ENCODE data around the gene UQCR11. TPM values are rescaled to one million over a fixed set of nuclear protein-coding genes. Genes with fewer than 3 reads are reported as not detected.
"Not testable (repeated sequence)": the region's sequence is repeated elsewhere in the genome, so short reads cannot be mapped to it uniquely, and the experiment has no call there.

Gene UQCR11
- total RNA-seq, 1 donor from 2014 or later: 1,222 TPM

DNA sequence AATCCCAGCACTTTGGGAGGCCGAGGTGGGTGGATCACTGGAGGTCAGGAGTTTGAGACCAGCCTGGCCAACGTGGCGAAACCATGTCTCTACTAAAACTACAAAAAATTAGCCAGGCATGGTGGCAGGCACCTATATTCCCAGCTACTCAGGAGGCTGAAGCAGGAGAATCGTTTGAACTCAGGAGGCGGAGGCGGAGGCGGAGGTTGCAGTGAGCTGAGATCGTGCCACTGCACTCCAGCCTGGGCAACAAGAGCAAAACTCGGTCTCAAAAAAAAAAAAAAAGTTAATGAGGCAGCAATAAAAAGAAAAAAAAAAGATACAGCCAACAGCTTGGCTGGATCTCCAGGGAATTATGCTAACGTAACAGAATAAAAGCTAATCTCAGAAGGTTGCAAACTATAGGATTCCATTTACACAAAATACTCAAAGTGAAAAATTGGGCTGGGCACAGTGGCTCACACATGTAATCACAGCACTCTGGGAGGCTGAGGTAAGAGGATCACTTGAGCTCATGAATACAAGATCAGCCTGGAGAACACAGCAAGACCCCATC lies 35.7 kb upstream of the UQCR11 start:
- ATAC-seq (ENCODE audit: poor library complexity); DNase-seq; intact Hi-C loops (cut with DNase I): not testable (repeated sequence)

DNA sequence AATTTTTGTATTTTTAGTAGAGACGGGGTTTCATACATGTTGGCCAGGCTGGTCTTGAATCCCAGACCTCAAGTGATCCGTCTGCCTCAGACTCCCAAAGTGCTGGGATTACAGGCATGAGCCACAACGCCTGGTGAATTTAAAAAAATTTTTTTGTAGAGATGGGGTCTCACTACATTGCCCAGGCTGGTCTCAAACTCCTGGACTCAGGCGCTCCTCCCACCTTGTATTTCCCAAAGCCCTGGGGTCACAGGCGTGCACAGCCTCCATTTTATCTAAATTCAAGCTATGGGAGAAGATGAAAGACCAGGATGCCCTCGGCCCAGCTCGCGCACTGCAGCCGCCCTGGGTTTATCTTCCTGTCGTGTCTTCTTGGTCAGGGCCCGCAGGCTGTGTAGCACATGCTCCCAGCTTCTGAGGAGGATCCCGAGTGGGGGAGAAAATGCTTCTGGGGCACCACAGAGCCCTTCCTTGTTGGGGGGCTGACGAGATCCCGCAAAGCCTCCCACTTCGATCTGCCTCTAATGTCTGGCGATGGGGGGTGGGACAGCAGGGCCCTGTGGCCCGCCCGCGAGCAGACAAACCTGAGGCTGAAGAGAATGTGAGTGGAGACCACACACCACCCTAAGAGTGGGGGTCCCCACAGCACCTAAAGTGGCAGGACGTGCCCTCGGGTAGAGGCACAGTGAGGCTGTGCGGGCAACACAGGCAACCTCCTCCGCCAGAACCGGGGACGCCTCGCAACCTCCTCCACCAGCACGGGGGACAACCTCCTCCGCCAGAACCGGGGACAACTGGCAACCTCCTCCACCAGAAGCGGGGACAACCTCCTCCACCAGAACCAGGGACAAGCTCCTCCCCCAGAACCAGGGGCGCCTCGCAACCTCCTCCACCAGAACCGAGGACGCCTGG lies 31.3 kb upstream of the UQCR11 start:
- no peak for DNase-seq
- intact Hi-C loops (cut with DNase I): no loop called here
- ATAC-seq (ENCODE audit: poor library complexity): no peak

DNA sequence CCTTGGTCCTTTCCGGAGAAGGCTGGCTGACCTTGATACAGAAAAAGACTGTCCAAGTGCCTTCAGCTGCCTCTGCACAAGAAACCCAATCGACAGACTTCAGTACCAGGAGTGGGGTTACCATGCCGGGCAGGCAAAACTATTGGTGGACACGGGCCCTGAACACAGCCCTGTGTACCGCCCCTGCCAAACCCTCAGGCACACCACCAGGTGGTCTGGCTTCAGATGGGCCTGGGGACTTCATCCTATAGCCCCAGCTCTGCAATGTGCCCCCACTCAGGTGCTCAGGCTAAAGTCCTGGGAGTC lies 29.6 kb upstream of the UQCR11 start:
- no peak for DNase-seq
- intact Hi-C loops (cut with DNase I): no loop called here
- ATAC-seq (ENCODE audit: poor library complexity): no peak

DNA sequence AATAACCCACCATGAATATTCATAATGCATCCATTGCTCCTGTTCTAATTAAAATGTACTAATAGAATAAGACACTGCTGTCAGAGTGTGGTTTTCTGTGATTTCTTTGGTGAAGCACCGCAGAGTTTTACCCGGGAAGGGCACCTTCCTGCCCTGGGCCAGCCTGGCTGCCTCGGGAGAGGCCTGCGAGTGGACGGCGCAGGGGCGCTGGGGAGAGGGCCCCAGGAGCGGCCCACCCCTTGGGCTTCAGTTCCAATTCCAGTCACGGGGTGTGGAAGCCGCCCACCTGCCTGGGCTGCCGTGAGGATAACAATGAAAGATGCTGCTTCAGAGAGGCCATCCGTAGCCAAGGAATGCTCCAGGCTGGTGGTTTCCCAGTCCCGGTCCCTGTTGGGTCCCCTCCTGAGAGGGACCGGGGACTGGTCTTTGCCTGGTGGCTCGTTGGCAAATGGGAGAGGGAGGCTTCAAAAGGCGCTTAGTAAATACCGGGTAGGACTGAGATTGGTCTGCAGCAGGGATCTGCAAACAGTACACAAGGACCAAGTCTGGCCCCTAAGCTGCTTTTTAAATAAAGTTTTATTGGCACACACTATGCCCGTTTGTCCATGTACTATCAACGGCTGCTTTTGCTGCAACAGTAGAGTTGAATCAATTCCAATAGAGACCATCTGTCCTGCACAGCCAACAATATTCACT lies 29.1 kb upstream of the UQCR11 start:
- intact Hi-C loops (cut with DNase I): no loop called here
- ATAC-seq (ENCODE audit: poor library complexity) (no peak), DNase-seq (no peak)

GRCh38 chr19:1633269-1633826 lies 28.1 kb upstream of the UQCR11 start:
- intact Hi-C loops (cut with DNase I): no loop called here
- DNase-seq (no peak), ATAC-seq (ENCODE audit: poor library complexity) (no peak)

GRCh38 chr19:1632462-1633268 lies 27.4 kb upstream of the UQCR11 start:
- DNase-seq: no peak
- intact Hi-C loops (cut with DNase I): no loop called here
- ATAC-seq (ENCODE audit: poor library complexity): no peak

DNA sequence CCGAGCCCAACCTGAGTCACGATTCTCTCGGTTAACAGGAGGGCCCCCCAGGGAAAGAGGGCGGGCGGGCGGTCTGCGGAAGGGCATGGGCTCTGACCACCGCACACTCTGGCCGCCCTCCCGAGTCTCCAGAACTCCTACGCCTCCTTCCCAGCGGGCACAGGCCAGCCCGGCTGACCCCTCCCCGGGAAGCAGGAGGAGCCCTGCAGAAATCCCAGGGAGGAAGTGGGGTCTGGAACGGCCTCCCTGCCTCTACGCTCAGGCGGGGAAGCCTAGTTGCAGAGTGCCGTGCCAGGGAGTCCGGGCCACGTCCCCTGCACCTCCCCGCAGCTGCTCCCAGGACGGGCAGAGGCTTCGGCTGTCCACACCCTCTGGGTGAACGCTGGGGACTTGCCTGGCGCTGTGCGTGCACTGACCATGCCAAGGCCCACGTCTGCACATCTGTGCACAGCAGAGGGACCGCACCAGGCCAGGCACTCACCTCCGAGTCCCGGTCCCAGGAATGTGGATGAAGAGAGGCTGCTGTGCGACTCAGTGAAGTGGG lies 26.4 kb upstream of the UQCR11 start:
- intact Hi-C loops (cut with DNase I): no loop called here
- ATAC-seq (ENCODE audit: poor library complexity) (no peak), DNase-seq (no peak)

GRCh38 chr19:1630811-1631210 lies 25.5 kb upstream of the UQCR11 start:
- no peak for DNase-seq
- intact Hi-C loops (cut with DNase I): no loop called here
- ATAC-seq (ENCODE audit: poor library complexity): no peak

DNA sequence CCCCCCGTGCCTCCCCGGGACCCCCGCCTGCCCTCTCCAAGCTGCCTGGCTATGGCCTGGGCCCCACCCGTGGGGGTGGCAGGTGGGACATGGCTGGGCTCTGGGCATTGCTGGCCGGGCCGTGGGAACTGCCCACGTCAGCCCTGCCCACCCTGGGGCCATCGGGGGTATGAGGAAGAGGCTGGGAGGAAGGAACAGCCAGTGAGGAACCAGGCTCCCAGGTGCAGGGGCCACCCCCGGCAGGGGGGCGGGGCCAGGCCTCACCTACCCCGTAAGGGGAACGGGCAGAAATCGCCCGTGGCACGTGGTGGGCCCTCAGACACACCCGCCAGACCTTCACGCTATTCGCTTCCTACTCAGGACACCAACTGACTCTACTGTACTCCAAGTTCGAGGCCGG lies 24.8 kb upstream of the UQCR11 start:
- intact Hi-C loops (cut with DNase I): no loop called here
- ATAC-seq (ENCODE audit: poor library complexity) (no peak), DNase-seq (no peak)

DNA sequence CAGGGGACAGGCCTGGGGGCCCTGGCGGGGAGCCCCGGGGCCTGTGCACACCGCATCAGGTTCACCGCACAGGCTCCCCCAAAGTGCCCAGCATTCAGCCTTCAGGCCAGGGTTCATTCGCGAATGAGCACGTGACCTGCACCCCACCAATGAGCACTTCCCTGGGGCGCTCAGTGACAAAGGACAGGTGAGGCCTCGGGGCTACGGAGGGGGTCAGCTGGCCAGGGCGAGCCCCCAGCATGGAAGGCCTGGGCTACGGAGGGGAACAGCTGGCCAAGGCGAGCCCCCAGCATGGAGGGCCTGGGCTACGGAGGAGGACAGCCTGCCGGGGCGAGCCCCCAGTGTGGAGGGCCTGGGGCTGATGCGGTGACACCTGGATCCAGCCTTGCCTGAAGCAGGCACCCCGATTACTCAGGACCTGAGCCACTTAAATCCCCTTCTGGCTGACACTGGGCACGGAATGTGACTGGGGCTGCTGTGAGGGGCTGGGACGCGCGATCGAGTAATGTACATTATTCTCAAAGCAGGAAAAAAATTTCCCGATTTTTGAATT lies 24.1 kb upstream of the UQCR11 start:
- intact Hi-C loops (cut with DNase I): no loop called here
- DNase-seq: no peak

GRCh38 chr19:1627194-1627593 lies 21.9 kb upstream of the UQCR11 start:
- ATAC-seq (ENCODE audit: poor library complexity): no peak
- intact Hi-C loops (cut with DNase I): no loop called here
- no peak for DNase-seq

More for the DNA sequence above, 24.1 kb upstream of the UQCR11 start:
- no peak for ATAC-seq (ENCODE audit: poor library complexity)

DNA sequence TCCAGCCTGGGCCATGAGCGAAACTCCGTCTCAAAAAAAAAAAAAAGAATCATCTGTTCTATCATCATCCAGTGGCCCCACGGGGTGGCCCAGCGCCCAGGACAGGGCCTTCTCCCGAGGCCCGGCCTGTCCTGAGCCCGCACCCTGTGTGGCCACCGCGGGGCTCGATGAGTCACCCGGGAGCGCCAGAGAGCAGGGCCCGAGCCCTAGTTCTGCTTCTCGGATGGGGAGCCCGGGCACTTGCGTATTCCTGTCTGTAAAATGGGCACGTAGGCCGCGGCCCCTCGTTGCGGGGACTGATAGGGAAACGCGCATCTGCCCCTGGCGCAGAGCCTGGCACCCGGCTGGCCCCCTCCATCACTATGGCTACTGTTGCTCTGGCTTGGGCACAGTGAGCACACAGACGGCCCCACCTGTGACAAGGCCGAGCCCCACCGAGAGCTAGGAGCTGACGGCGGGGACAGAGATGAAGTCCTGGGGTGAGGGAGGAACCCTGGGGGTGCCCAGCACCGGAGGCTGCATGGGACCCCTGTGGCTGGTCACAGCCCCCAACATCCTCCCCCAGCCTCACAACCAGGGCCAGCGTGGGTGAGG lies 21.3 kb upstream of the UQCR11 start:
- intact Hi-C loops (cut with DNase I): no loop called here
- no peak for ATAC-seq (ENCODE audit: poor library complexity)
- no peak for DNase-seq

- ATAC-seq (ENCODE audit: poor library complexity): peak; percentile 57
- intact Hi-C loops (cut with DNase I): no loop called here
- peak; percentile 64 for DNase-seq
Measured at GRCh38 chr19:1624458-1624857, 19.2 kb upstream of the UQCR11 start.

DNA sequence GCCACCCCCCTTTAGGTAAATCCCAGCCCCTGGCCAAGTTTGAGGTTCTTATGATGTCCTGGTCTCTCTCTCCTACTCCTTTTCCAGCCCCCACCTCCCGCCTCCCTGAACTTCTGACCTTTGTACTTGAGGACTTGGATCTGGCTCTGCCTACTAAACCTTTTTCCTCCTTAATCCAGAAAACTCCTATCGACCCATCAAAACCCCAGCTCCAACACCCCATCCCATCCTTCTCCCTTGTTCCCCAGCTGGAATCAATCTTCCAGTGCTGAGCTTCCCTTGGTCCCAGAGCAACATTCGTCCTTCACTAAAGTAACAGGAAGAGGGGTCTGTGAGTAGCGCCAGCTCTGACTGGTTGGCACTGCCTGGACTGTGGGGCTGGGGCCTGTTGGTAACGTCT lies 17.3 kb upstream of the UQCR11 start:
- ATAC-seq (ENCODE audit: poor library complexity) (no peak), DNase-seq (no peak)
- intact Hi-C loops (cut with DNase I): no loop called here

DNA sequence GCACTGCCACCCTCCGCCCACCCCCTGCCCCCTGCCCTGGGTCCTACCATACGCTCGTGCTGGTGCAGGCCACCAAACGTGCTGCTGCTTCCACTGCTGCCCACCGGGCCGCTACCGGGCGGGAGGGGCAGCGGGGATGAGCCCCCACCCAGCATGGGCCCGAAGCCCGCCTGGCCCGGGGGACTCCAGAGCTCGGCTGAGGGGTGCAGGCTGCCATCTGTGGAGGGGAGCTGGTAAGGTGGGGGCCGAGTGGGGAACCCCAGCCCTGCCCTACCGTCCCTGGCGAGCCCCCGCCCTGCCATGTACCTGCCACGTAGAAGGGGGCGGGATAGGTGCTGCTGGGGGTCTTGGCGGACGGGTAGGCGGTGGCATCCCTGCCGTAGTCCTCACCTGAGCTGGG lies 16.7 kb upstream of the UQCR11 start:
- intact Hi-C loops (cut with DNase I): no loop called here
- ATAC-seq (ENCODE audit: poor library complexity) (no peak), DNase-seq (no peak)

DNA sequence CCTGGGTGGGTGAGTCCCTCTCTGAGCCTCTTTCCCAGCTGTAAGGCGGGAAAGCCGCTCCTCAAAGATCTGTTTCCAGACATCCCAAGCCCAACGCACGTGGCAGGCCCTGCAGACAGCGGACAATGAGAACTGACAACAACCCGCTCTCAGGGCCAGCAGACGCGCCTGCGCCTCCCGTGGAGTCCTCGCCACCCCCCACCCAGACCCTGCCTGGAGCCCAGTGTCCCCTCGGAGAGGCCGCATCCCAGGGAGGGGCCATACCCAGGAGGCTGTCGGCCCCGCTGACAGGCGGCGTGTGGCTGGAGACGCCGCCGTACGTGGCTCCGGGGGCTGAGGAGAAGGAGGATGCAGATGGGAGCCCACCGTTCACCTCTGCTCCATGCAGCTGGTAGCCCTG lies 16.3 kb upstream of the UQCR11 start:
- ATAC-seq (ENCODE audit: poor library complexity): no peak
- intact Hi-C loops (cut with DNase I): no loop called here
- DNase-seq: no peak

DNA sequence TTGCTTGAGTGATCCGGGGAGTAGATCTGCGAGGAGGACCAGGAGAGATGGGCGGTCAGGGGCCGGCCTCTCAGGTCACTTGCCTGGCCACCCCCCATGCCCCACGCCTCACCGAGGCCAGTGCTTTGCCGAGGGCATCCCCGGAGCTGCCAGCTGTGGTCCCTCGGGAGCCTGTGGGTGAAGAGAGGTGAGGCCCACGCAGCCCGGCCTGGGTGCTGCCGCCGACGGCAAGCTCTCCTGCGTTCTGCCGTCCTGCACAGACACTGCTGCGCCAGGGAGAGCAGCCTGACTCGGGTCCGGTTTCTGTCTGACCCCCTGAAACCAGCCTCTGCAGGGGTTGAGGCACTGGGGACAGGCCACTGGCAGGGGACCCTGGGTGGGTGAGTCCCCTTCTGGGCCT lies 15.8 kb upstream of the UQCR11 start:
- no peak for DNase-seq
- no peak for ATAC-seq (ENCODE audit: poor library complexity)
- intact Hi-C loops (cut with DNase I): no loop called here

DNA sequence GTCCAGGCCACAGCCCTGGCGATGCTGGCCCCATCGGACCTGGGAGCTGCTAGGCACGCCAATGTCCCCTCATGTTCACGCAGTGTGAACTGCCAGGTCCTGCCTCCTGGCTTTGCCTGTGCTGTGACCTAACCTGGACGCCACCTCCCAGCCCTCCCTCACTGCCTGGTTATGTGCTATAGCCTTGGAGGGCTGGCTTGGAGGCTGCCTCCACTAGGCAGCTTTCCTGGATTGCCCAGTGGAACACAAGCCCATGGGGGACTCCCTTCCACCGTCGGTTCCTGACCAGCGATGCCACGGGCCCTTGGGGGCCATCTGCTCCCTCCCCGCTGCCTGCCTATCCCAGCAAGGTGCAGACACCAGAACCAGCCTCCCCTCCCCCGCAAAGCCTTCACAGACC lies 15.2 kb upstream of the UQCR11 start:
- intact Hi-C loops (cut with DNase I): no loop called here
- ATAC-seq (ENCODE audit: poor library complexity): no peak
- no peak for DNase-seq
